HG02885 (cell line): Measurements from ENCODE around the gene DDAH1.

Experiments used
- ATAC-seq: cut with Tn5 transposase; IDR thresholded peaks from one replicate; pipeline ENCODE4 v1.9.1; 2021; ENCODE audit warnings: mild to moderate bottlenecking; ENCODE audit not compliant: unreplicated experiment, poor library complexity

DDAH1 gene

DNA sequence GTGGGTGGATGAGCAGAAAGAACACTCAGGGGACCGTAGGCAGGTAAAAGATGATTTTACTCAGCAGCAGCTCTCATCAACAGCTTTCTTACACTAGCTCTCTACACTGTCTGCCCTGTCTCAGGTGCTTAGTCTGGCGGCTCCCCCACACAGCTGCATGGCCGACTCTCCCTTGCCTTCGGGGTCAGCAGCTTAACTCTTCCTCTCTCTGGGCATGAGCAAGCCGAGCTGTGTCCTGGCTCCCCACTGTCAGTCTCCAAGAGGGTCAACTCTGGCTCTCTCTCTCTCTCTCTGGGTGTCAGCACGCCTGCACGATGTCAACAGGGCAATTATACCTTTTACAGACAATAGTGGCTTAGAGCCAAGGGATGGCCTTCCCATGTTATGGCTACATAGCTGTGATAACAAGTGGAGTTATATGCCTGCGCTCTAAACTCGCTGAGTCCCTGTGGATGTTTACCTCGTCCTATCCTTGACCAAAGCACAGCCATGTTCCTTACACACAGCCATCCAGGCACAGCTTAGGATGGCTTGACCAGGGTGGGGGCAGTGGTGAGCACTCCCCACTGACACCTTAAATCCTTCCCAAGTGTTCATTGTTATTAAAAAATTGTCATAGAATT is 185.4 kb downstream of the DDAH1 start:
- no peak for ATAC-seq

DNA sequence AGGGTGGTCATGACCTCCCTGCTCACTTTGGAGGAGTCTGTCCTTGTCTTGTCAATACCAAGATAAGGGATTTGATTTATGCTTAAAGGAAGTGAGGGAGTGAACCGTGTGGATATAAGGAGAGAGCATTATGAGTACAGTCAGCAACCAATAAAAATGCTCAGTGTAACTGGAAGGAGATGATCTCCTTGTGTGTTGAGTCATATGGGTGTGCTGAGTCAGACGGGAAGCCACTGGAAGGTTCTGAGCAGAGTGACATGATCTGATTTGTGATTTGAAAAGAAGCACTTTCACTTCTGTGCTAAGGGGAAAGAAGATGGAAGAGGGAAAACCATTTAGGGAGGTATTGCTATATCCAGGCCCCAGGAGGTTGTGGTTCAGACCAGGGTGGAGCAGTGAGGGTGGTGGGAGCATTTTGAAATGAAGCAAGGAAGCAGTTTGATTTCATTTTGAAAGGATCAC is 186.1 kb downstream of the DDAH1 start:
- peak; percentile 24 for ATAC-seq

DNA sequence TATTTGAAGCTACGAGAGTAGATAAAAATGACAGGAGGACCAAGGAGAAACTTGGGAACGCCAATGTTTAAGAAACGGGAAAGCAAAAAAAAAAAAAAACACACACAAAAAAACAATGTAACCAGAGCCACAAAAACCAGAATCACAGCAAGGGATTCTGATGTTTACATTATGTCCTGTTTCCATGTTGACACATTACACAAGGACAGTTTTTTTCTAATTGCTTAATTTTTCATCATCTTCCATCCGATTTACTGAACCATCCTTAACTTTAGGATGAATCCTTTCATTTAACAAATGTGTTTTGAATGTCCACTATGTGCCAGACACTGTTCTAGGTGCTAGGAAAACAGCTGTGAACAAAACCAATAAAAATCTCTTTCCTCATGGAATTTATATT is 187.2 kb downstream of the DDAH1 start:
- ATAC-seq: no peak

DNA sequence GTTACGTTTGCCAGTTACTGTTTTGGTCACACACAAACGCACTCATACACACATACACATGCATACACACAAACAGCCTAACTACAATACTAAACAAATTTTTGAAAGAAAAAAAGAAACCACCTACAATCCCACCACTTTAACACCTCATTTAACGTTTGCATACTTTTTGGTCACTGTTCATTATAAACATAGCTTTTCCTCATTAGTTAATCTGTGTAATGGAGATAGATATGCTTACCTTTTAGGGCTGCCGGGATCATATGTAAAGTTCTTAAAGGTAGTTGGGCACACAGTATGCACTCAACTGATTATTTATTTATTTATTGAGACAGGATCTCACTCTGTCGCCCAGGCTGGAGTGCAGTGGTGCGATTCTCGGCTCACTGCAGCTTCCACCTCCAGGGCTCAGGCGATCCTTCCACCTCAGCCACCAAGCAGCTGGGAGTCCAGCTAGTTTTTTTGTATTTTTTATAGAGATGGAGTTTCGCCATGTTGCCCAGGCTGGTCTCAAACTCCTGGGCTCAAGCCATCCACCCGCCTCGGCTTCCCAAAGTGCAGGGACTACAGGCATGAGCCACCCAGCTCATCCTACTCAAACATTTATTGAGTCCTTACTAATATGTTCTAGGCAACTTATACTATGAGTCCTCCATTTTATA is 187.8 kb downstream of the DDAH1 start:
- no peak for ATAC-seq

DNA sequence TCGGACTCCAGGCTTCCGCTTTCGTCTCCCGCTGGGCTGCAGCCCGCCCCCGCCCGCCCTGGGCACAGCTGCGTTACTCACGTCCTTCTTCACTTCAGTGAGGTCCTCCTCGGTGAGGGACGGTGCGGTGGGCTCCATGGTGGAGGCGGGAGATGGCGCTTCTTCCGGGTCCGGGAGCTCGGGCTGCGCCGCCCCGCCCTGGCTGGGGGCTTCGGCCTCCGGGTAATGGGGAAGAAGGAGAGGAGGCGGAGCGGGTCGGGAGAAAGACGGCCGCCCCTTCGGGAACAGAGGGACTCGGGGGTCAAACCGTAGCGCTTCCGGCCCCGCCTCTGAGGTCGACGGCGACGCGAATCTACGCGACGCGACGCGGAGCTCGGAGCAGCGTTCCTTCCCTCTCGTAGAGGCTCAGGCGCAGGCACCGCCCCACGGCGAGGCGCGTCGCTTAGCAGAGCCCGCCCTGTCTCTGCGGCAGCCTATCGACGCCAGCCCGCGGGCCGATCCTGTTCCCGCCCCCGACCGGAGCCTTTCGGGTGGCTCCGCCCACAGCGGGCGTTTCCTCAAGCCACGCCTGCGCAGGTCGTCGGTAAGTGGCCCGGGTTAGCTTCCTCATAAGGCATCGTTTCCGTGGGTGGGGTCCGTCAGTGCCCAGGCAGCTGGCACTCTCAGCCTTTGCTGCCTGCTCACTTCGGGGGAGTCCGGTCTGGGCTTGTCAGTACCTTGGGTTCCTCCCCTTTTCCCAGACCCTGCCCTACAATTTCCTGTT is 188.6 kb downstream of the DDAH1 start, which contains the start of gene BCL10:
TSS of gene BCL10 (minus strand) at position 418 of the 763 bp plus-strand sequence. CDS start at position 138, 280 bp downstream.
- peak; percentile 96 for ATAC-seq

DNA sequence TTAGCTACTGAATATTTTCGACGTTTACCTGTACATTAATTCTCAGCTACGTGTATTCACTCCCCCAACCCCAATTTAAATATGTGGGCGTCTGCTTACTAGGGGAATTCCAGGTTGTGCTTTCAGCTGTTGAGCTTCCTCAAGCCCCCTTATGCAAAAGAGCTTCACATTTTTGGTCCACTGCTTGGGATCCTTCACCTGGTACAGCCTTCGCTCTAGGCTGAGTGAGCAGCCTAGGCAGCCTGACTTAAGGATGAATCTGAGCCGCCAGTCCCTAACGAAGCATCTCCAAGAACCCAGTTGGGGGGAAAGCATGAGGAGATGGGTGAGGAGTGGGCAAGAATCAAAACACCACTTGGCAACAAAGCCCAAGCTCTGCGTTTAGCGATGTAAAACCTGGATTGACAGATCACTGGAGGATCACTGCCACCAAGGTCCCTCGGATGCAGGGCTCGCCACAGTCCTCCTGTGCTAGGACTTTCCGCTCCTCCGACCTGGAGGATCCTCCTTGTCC is 189.2 kb downstream of the DDAH1 start:
- no peak for ATAC-seq

DNA sequence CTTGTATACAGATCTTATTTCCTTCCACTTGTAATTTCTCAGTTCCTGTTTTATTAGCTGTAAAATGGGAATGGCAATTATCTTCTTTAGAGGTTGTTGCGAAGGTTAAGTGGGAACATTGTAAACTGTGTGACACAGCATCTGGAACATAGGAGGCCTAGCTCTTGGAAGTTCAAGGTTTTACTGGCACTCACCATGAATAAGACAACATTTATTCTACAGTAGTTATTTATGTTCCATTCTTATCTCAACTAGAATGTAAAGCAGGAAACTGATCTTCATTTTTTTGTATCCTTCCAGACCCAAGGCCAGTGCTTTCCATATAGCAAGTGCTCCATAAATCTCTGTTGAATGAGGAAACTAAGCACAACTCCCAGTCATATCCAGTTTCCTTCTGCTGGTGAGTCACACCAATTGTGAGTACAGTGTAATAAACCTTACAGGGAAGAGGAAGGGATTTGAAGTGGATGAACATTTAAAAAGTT is 189.9 kb downstream of the DDAH1 start:
- no peak for ATAC-seq

DNA sequence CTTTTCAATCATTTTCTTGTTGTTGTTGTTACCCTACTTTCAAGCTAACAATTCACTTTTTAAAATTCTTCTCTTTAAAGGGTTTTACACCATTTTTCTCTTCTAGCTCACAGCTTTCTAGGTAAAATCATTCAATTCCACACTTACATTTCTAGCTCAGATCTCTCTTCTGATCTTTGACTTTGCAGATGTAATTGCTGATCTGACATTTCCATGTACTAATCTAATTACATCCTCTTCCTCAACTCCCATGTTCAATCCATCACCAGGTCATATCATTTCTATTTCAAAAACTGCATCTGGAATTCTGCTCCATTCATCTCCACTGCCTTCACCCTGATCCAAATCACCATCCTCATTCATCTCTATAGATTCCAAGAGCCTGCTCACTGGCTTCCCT is 191.6 kb downstream of the DDAH1 start:
- ATAC-seq: no peak

DNA sequence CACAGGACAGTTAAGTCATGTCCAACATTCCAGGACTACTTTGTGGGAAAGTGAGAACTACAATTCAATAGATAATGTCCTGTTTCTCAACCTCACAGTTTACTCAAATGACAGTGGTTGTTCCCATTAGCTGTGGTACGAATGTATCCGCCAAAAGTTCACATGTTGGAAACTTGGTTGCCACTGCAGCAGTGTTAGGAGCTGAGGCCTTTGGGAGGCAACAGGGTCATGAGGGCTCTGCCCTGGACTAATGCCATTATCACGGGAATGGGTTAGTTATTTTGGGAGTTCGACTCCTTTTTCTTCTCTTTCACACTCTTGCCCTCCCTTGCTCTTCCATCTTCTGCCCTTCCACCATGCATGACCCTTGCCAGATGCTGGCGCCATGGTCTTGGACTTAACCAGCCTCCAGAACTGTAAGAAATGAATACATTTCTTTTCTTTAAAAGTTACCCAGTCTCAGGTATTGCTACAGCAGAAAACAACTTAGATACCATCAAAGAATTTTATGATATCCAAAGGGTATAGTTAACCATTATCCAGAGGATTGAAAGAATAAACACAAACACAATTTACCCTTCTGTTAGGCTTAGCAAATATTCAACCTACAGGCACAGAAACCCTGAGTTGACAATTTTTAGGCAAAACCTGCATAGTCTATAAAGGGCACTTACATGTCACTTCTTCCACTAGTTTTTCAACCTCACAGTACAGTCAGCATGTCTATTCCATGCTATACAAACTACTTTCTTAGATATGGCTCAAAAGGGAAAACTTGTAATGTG is 196.0 kb downstream of the DDAH1 start:
- no peak for ATAC-seq
